SU-DHL-6 (cell line): ENCODE data around the gene CHST1.

Experiments
- H2AFZ ChIP-seq: fragments of 200-600 bp; sonication (generic); 2 replicates; pipeline ENCODE4 v1.6.1; 2014; ENCODE audit warnings: low read depth, mild to moderate bottlenecking, moderate library complexity, mixed read lengths, antibody characterized with exemption, low read length; ENCODE audit not compliant: severe bottlenecking
- H3F3A ChIP-seq: fragments of 200-600 bp; shearing (Covaris generic); 2 replicates; pipeline ENCODE4 v1.6.0; 2016; ENCODE audit warnings: antibody characterized with exemption, mild to moderate bottlenecking; ENCODE audit not compliant: insufficient read depth
- H3K27ac ChIP-seq: fragments of 200-600 bp; sonication (generic); 2 replicates; pipeline ENCODE4 v1.5.1; 2016; ENCODE audit warnings: low read depth, mild to moderate bottlenecking, low read length, moderate library complexity, mixed read lengths
- H3K27me3 ChIP-seq: fragments of 200-600 bp; sonication (generic), shearing (Covaris generic); 2 replicates; pipeline ENCODE4 v1.6.0; 2014; ENCODE audit warnings: mild to moderate bottlenecking, low read length
- H3K36me3 ChIP-seq: fragments of 200-600 bp; sonication (generic); 2 replicates; pipeline ENCODE4 v1.6.1; 2014; ENCODE audit warnings: mild to moderate bottlenecking, low read length, mixed read lengths
- H3K4me2 ChIP-seq: fragments of 300-600, 200-600 bp; shearing (Covaris generic), sonication (generic); 2 replicates; pipeline ENCODE4 v1.6.0; 2014; ENCODE audit warnings: low read length, low read depth, mild to moderate bottlenecking; ENCODE audit not compliant: poor library complexity, severe bottlenecking
- H3K4me3 ChIP-seq: fragments of 200-600 bp; sonication (generic); 2 replicates; pipeline ENCODE4 v1.5.1; 2014; ENCODE audit warnings: antibody characterized with exemption, low read length, mild to moderate bottlenecking, mixed read lengths; ENCODE audit not compliant: insufficient read depth, poor library complexity, severe bottlenecking
- H3K79me2 ChIP-seq: fragments of 200-600 bp; sonication (generic); 2 replicates; pipeline ENCODE4 v1.6.1; 2014; ENCODE audit warnings: mild to moderate bottlenecking, low read length, moderate library complexity; ENCODE audit not compliant: insufficient read depth
- H3K9ac ChIP-seq: fragments of 200-600 bp; sonication (generic); 2 replicates; pipeline ENCODE4 v1.7.0; 2014; ENCODE audit warnings: mild to moderate bottlenecking, low read length
- H3K9me2 ChIP-seq: fragments of 200-600 bp; sonication (generic); replicated peaks from 2 replicates; pipeline ENCODE4 v1.6.1; 2014; ENCODE audit warnings: low read length; ENCODE audit not compliant: insufficient read depth
- H3K9me3 ChIP-seq: fragments of 200-600 bp; sonication (generic); 2 replicates; pipeline ENCODE4 v1.6.1; 2014; ENCODE audit warnings: low read length, mixed read lengths; ENCODE audit not compliant: insufficient read depth
- H4K20me1 ChIP-seq: fragments of 200-600 bp; sonication (generic); 2 replicates; pipeline ENCODE4 v1.6.1; 2014; ENCODE audit warnings: low read depth, mild to moderate bottlenecking, antibody characterized with exemption, low read length, moderate library complexity, mixed read lengths
- CTCF ChIP-seq: fragments of 200-600 bp; sonication (generic); IDR thresholded peaks from one replicate; pipeline ENCODE4 v1.5.1; 2017; ENCODE audit warnings: antibody characterized with exemption, mild to moderate bottlenecking, low read length, moderate library complexity; ENCODE audit not compliant: insufficient read depth, poor library complexity, severe bottlenecking
- EZH2phosphoT487 ChIP-seq: fragments of 200-600 bp; sonication (generic), shearing (Covaris generic); conservative IDR thresholded peaks from 2 replicates; pipeline ENCODE4 v1.6.1; 2018; ENCODE audit warnings: mild to moderate bottlenecking, antibody characterized with exemption, low read length, moderate library complexity, mixed read lengths

CHST1 gene

GRCh38 chr11:45702511-45702910 is 37.1 kb upstream of the CHST1 start:
- H3K79me2 ChIP-seq = no peaks in the 10 kb centered on the region
- no peak overlapping the region for H3K4me3 ChIP-seq
- TF ChIP-seq CTCF = no peak
- TF ChIP-seq EZH2phosphoT487 = no peak
- H3K36me3 ChIP-seq = no peaks in the 10 kb centered on the region
- no peak overlapping the region for H2AFZ ChIP-seq
- H3K27ac ChIP-seq = no peak overlapping the region
- H3K9me2 ChIP-seq = no peaks in the 10 kb centered on the region
- H3K4me2 ChIP-seq = no peak overlapping the region
- no peaks in the 10 kb centered on the region for H3K27me3 ChIP-seq
- H3K9ac ChIP-seq = no peak overlapping the region
- no peaks in the 10 kb centered on the region for H3F3A ChIP-seq
- no peaks in the 10 kb centered on the region for H3K9me3 ChIP-seq
- no peaks in the 10 kb centered on the region for H4K20me1 ChIP-seq

- Histone ChIP-seq H3K27me3 (no peaks in the 10 kb centered on the region), H3K9ac (no peak overlapping the region), H4K20me1 (no peaks in the 10 kb centered on the region), H2AFZ (no peak overlapping the region), H3K4me2 (no peak overlapping the region), H3K9me3 (no peaks in the 10 kb centered on the region), H3K79me2 (no peaks in the 10 kb centered on the region), H3K4me3 (no peak overlapping the region), H3K36me3 (no peaks in the 10 kb centered on the region), H3K9me2 (no peaks in the 10 kb centered on the region), H3K27ac (no peak overlapping the region), H3F3A (no peaks in the 10 kb centered on the region)
- TF ChIP-seq EZH2phosphoT487 = no peak
- TF ChIP-seq CTCF = no peak
These were observed 33.5 kb upstream of the CHST1 start for GRCh38 chr11:45698777-45699497.

DNA sequence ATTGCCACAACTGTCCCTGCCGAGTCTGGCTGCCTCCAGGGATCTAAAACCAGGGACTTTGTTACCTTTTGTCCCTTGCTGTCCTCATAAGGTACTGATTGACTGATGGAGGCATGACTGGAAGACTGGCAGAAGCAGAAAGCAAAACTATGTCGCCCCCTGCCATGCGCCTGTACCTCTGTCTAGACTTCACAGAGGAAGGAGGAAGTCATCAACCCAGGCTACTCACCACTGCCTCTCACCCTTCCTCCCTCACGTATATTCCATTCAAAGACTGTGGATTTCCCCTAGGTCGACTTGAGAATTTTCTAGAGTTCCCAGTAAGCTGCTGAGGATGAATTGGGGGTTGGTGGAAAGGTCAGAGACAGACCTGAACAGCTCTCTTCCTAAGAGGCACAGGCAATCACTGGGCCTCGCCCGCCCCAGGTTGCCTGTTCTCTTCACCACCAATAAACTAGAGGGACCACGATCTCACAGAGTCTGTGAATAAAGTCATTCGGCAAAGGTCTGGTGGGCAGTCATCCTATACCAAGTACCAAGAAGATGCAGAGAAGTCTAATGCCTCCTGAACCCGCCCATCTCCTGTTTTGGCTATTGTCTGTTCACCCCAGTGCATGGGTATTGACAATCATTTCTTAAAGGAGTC is 27.5 kb upstream of the CHST1 start:
- no peaks in the 10 kb centered on the region for H3K36me3 ChIP-seq
- no peaks in the 10 kb centered on the region for H3K79me2 ChIP-seq
- H2AFZ ChIP-seq = no peak overlapping the region
- no peak overlapping the region for H3K4me2 ChIP-seq
- no peaks in the 10 kb centered on the region for H3K9me2 ChIP-seq
- H3K27me3 ChIP-seq = no peaks in the 10 kb centered on the region
- no peaks in the 10 kb centered on the region for H4K20me1 ChIP-seq
- no peak overlapping the region for H3K4me3 ChIP-seq
- H3K9ac ChIP-seq = no peak overlapping the region
- H3F3A ChIP-seq = no peaks in the 10 kb centered on the region
- no peaks in the 10 kb centered on the region for H3K9me3 ChIP-seq
- H3K27ac ChIP-seq = no peak overlapping the region
- TF ChIP-seq CTCF = no peak
- no peak for TF ChIP-seq EZH2phosphoT487
